ENCODE data around the gene MAPK8. TPM values are rescaled to one million over a fixed set of nuclear protein-coding genes. Genes with fewer than 3 reads are reported as not detected.

The MAPK8 gene
- total RNA-seq, 2 experiments from 2014 or later = 29.1 to 40.5 TPM

GRCh38 chr10:48454302-48455054 is 148.0 kb downstream of the MAPK8 start:
- CTCF ChIA-PET (ENCODE audit: unreplicated experiment) = no interaction called here
- no peaks in the 10 kb centered on the region for H3K36me3 ChIP-seq (ENCODE audit: insufficient read depth, low read length)
- H3K9me2 ChIP-seq (ENCODE audit: insufficient read depth, low read length) = no peaks in the 10 kb centered on the region
- DNase-seq (ENCODE audit: low spot score) = no peak
- H3K9me3 ChIP-seq (ENCODE audit: low read length) = no peaks in the 10 kb centered on the region
- H3K4me1 ChIP-seq (ENCODE audit: insufficient read depth, low read length, poor library complexity, severe bottlenecking) = no peaks in the 10 kb centered on the region
- no peak overlapping the region for H3K4me2 ChIP-seq (ENCODE audit: low read length)
- H3K79me2 ChIP-seq (ENCODE audit: insufficient read depth, low read depth, low read length) = no peaks in the 10 kb centered on the region
- no peak overlapping the region for H3K27ac ChIP-seq (ENCODE audit: low read depth, low read length, poor library complexity, severe bottlenecking)
- no peak overlapping the region for H3K4me3 ChIP-seq (ENCODE audit: low read depth, low read length, poor library complexity, severe bottlenecking)
- H2AFZ ChIP-seq (ENCODE audit: low read length) = no peak overlapping the region
- H4K20me1 ChIP-seq (ENCODE audit: insufficient read depth, low read length) = no peaks in the 10 kb centered on the region
- POLR2A ChIA-PET = interaction anchor here (0.7 to 1.0 kb wide), 2 partner anchors 10 to 43 kb away, joined by 3 read pairs; no protein-coding TSS in a partner anchor
- no TSS peak for BruUV-seq (replicated peaks)
- no peak for TF ChIP-seq EZH2phosphoT487 (IDR thresholded peaks at IDR 0.05; ENCODE audit: borderline replicate concordance, low read depth, low read length)
- TF ChIP-seq CTCF (conservative IDR thresholded peaks at IDR 0.05; ENCODE audit: low read length) = no peak
- intact Hi-C loops (cut with micrococcal nuclease; ENCODE audit: unreplicated experiment) = no loop called here

GRCh38 chr10:48455055-48455391 is 148.5 kb downstream of the MAPK8 start:
- H3K4me2 ChIP-seq (ENCODE audit: low read length) = no peak overlapping the region
- ChIA-PET POLR2A (interaction anchor here (0.7 to 1.0 kb wide), 2 partner anchors 11 to 44 kb away, joined by 3 read pairs; no protein-coding TSS in a partner anchor), CTCF (ENCODE audit: unreplicated experiment) (no interaction called here)
- no peaks in the 10 kb centered on the region for H4K20me1 ChIP-seq (ENCODE audit: insufficient read depth, low read length)
- intact Hi-C loops (cut with micrococcal nuclease; ENCODE audit: unreplicated experiment) = no loop called here
- H2AFZ ChIP-seq (ENCODE audit: low read length) = no peak overlapping the region
- DNase-seq (ENCODE audit: low spot score) = no peak
- no peaks in the 10 kb centered on the region for H3K9me2 ChIP-seq (ENCODE audit: insufficient read depth, low read length)
- H3K9me3 ChIP-seq (ENCODE audit: low read length) = no peaks in the 10 kb centered on the region
- no TSS peak for BruUV-seq (replicated peaks)
- H3K4me3 ChIP-seq (ENCODE audit: low read depth, low read length, poor library complexity, severe bottlenecking) = no peak overlapping the region
- H3K27ac ChIP-seq (ENCODE audit: low read depth, low read length, poor library complexity, severe bottlenecking) = no peak overlapping the region
- H3K36me3 ChIP-seq (ENCODE audit: insufficient read depth, low read length) = no peaks in the 10 kb centered on the region
- TF ChIP-seq EZH2phosphoT487 (IDR thresholded peaks at IDR 0.05; ENCODE audit: borderline replicate concordance, low read depth, low read length) (no peak), CTCF (conservative IDR thresholded peaks at IDR 0.05; ENCODE audit: low read length) (no peak)
- H3K79me2 ChIP-seq (ENCODE audit: insufficient read depth, low read depth, low read length) = no peaks in the 10 kb centered on the region
- no peaks in the 10 kb centered on the region for H3K4me1 ChIP-seq (ENCODE audit: insufficient read depth, low read length, poor library complexity, severe bottlenecking)

Measured in OCI-LY7 (cell line).